AG04450 (cell line): ENCODE results near the gene UROC1. TPM values are rescaled to one million over a fixed set of nuclear protein-coding genes. Genes with fewer than 3 reads are reported as not detected.

Experiments used
- CTCF ChIA-PET: fragments of 300-600, 350-600 bp; formaldehyde crosslinking; extraction: SDS; loops from one replicate; lab custom pipeline; 2022; ENCODE audit warnings: antibody characterized with exemption, inconsistent platforms; lab: Charles Lee
- POLR2A ChIA-PET: fragments of 350-600 bp; formaldehyde crosslinking; extraction: SDS; loops from one replicate; lab custom pipeline; 2021; ENCODE audit warnings: antibody characterized with exemption, inconsistent platforms; lab: Yijun Ruan, JAX
- DNase-seq: peaks from one replicate; pipeline ENCODE4 v3.0.0-alpha.2; 2011; ENCODE audit warnings: low read depth, low spot score
- H3K27ac ChIP-seq: one replicate; pipeline ENCODE4 v1.5.1; 2012; ENCODE audit warnings: low read depth, low read length, control low read depth
- H3K27me3 ChIP-seq: one replicate; pipeline ENCODE4 v1.6.0; 2012; ENCODE audit warnings: low read length; ENCODE audit not compliant: control insufficient read depth, insufficient read depth
- H3K4me3 ChIP-seq: 2 replicates; pipeline ENCODE4 v1.5.1; 2011; ENCODE audit warnings: mild to moderate bottlenecking, low read depth, low read length, control low read depth
- H3K9me3 ChIP-seq: 2 replicates; pipeline ENCODE4 v1.5.1; 2012; ENCODE audit warnings: low read length; ENCODE audit not compliant: control insufficient read depth, insufficient read depth
- CTCF ChIP-seq: IDR thresholded peaks from 2 replicates; pipeline ENCODE4 v1.5.1; 2011; ENCODE audit warnings: low read depth, low read length, control low read depth, inconsistent platforms
- polyA minus RNA-seq: library from RNA; depleted of rRNA, polyadenylated mRNA; stranded (reverse); fragments of >200 nt; gene quantifications from 2 replicates; pipeline ENCODE4 v1.2.3, GENCODE V29; 2011; rRNA and poly(A)+ RNA removed
- polyA plus RNA-seq: library from polyadenylated mRNA; depleted of rRNA; stranded (reverse); fragments of >200 nt; gene quantifications from 2 replicates; pipeline ENCODE4 v1.2.3, GENCODE V29; 2011; rRNA removed

The UROC1 gene
- polyA plus RNA-seq (not detected in 2 replicates), polyA minus RNA-seq (not detected in 2 replicates)

DNA sequence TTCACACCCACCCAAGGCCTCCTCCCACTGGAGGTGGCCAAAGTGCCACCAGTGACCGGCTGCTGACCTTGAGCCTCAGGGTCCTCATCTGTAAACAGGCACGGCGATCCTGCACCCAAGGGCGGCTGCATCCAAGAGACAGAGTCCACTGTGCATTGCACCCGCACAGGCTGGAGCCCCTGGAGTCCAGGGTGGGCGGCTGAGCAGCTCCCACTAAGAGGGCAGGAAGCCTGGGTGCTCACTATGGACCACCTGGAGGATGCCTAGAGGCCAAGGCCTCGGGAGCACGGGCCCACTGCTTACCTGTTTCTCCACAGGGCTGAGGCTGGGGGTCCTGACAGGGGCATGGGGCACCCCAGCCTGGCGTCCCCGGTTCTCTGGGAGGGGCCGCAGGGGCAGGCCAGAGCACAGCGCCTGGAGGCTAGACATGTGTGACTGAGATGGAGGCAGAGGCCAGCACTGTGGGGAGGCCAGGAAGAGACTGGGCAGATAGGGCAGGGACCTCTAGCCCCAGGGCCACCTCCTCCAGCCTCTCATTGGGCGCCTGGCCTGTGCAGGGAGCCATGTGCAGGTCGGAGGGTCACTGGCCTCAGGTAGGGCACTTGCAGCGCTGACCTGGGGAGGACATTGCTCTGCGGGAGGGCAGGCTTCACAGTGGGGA lies at the start of gene UROC1:
Gene UROC1 (minus strand): TSS at position 483 of the 661 bp plus-strand sequence. CDS start 54 bp downstream, at position 429.
- POLR2A ChIA-PET = no interaction called here
- no peak within 1 kb of the TSS for H3K27ac ChIP-seq
- H3K27me3 ChIP-seq = peaks cover 10% of the 10 kb centered on the region
- H3K4me3 ChIP-seq = no peak within 1 kb of the TSS
- no peak for DNase-seq
- TF ChIP-seq CTCF = no peak
- CTCF ChIA-PET = no interaction called here
- no peaks in the 10 kb centered on the region for H3K9me3 ChIP-seq

DNA sequence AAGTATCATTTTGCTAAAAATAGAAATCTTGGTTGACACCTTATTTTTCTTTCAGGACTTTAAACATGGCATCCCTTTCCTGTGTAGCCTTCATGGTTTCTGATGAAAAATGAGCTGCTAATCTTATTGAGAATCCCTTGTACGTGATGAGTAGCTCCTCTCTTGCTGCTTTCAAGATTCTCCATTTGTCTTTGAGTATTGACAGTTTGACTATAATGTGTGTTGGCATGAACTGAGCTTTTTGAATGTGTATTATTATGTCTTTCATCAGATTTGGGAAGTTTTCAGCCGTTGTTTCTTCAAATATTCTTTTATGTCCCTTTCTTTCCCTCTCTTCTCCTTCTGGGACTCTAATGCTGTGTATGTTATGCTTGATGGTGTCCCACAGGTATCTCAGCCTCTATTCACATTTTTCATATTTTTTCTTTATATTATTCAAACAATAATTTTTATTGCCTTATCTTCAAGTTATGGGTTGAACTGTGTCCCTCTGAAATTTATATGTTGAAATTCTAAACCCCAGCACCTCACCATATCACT lies 45.2 kb upstream of the UROC1 start:
- Histone ChIP-seq H3K9me3 (no peaks in the 10 kb centered on the region; the same call in 1 of the 2 replicates), H3K4me3 (no peak overlapping the region), H3K27ac (no peak overlapping the region), H3K27me3 (peaks cover 34% of the 10 kb centered on the region)
- TF ChIP-seq CTCF = no peak
- POLR2A ChIA-PET = no interaction called here
- CTCF ChIA-PET = interaction anchor here (0.6 kb wide), 1 partner anchor 43 kb away, joined by 4 read pairs; no protein-coding TSS in a partner anchor
- no peak for DNase-seq

- ChIA-PET POLR2A (no interaction called here), CTCF (no interaction called here)
- TF ChIP-seq CTCF = no peak
- no peak within 1 kb of the TSS for H3K4me3 ChIP-seq
- peaks cover 27% of the 10 kb centered on the region for H3K27me3 ChIP-seq
- no peak for DNase-seq
- no peaks in the 10 kb centered on the region; the same call in 1 of the 2 replicates for H3K9me3 ChIP-seq
- no peak within 1 kb of the TSS for H3K27ac ChIP-seq
Observed at GRCh38 chr3:126558336-126559071, 40.9 kb upstream of the UROC1 start, which contains the start of gene C3orf22. TSS of gene C3orf22 (minus strand) at chr3:126558932. CDS start at chr3:126553390, 5,542 bp downstream.

DNA sequence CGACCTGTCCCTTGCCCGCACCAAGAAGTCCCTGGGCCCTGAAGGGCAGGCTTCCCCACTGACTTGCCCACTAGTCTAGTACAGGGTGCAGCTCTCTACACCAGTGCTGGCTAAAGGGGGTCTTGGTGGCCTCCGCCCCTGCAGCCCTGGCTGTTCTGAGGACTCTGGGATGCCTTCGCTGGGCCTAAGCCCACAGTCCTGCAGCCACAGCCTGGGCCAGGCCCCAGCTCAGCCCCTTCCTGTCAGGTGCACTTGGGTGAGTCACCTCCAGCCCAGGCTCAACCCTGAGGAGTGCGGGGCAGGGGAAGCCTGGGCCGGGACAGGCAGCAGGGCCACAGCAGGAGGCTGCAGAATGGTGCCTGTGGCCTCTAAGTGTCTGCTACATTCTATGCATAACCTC lies 40.2 kb upstream of the UROC1 start:
- Histone ChIP-seq H3K4me3 (no peak overlapping the region), H3K9me3 (no peaks in the 10 kb centered on the region; the same call in 1 of the 2 replicates), H3K27ac (no peak overlapping the region), H3K27me3 (peaks cover 23% of the 10 kb centered on the region)
- DNase-seq = no peak
- ChIA-PET CTCF (no interaction called here), POLR2A (no interaction called here)
- TF ChIP-seq CTCF = no peak

DNA sequence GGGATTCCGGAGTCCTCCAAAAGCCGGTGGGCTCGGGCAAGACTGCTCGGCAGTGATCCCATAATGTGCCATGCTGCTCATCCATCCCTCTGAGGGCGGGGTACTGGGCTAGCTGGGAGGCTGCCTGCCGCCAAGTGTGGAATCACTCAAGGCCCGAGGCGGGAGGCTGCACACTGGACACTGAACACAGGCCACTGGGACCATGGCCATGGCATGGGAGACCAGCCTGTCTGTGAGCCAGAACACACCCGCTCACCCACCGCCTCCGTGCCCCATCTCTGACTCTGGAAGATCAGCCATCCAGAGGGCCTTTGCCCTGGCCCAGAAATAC lies 39.8 kb upstream of the UROC1 start:
- Histone ChIP-seq H3K27ac (no peak overlapping the region), H3K27me3 (peaks cover 20% of the 10 kb centered on the region), H3K4me3 (no peak overlapping the region), H3K9me3 (no peaks in the 10 kb centered on the region; the same call in 1 of the 2 replicates)
- CTCF ChIA-PET = no interaction called here
- POLR2A ChIA-PET = no interaction called here
- TF ChIP-seq CTCF = no peak
- no peak for DNase-seq
